Measurements from ENCODE around the gene ARHGEF7. TPM values are rescaled to one million over a fixed set of nuclear protein-coding genes. Genes with fewer than 3 reads are reported as not detected.

Gene ARHGEF7
- total RNA-seq, 2 donors from 2014 or later: 61.7 to 76.0 TPM

DNA sequence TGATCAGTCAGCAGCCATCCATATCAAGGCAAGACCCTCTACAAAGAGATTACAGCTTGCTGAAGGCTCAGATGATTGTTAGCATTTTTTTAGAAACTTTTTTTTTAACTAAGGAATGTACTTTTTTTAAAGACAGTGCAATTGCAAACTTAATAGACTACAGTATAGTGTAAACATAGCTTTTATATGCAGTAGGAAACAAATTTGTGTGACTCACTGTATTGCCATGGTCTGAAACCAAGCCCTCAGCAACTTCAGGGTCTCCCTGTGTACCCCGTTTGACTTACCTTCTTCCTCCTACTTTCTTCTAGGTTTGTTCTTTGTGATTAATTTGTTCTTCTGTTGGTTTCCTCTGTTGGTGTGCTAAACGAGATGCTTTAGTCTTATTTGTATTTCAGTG is 112.3 kb downstream of the ARHGEF7 start:
- DNase-seq (ENCODE audit: low spot score): no peak
- intact Hi-C loops (cut with DNase I): no loop called here

DNA sequence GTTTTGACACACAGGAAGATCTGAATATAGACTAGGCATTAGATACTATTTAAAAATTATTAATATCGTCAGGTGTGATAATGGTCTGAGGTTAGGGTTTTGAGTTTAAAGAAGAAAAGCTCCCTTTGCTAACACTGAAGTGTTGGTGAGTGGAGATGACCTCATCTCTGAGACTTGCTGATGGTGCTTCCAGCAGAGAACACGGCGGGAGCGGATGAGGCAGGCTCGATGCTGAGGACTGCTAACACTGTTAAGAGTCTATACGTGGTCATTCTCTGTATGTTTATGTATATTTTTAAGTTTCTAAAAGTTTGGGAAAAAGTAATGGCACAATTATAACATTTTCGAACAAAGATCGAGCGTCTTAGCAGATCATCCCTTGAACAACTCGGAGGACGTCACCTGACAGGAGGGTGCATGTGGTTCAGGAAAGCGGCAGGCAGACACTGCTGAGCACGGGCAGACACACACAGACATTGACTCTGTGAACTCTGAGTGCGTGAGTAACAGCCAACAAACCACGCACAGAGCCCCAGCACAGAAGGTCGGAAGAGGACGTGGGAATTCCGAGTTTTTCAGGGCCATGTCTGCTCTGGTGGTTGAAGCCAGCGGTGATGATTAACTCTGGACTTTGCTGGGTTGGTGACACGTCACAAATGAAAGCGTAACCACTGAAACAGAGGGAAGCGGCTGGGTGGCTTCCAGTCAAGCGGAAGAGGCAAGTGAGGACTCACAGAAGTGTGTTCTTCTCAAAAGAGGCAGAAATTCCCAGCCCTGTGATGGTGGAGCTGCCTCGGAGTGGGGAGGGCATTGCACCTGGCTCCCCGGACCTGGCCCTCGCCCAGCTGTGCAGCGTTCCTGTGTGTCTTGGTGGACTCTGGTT is 113.4 kb downstream of the ARHGEF7 start:
- intact Hi-C loops (cut with DNase I): no loop called here
- no peak for DNase-seq (ENCODE audit: low spot score)

DNA sequence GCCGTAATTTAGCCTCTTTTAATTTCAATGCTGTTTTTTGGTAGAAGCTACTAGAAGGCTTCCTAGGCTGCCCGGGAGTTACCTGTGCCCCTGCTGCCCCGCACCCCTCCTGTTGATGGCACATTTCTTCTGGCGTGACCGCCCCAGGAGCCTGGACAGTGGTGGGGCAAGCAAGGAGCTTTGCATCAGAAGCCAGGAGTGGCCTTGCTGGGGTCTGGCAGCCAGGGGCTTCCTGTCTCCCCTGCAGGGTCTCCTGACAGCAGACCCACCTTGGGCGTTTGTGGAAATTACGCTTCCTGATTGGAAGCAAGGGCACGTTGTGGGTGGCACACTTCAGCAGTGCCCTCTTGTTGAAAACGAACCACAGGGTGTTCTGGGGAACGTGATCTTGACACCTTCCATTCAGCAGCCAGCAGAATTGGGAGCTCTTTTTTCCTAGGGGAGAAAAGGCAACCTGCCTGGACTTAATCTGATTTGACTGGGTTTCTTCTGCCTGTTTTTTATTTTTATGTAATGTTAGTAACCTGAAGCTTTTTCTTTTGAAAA is 115.3 kb downstream of the ARHGEF7 start:
- intact Hi-C loops (cut with DNase I): no loop called here
- DNase-seq (ENCODE audit: low spot score): no peak

DNA sequence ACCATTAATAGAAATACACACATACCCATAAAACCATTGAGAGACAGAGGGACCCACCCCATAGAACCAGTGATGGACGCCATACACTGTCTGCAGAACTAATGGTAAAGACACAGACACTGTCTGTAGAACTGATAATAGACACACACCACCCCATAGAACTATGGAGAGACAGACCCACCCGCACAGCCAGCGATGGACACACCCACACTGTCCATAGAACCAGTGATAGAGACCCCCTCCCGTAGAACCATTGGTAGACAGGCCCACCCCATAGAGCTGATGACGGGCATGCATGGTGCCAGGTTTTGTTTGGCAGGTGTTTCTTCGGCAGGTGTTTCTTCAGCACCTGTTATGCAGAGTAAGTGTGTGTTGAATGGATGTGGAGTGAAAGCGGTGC is 117.1 kb downstream of the ARHGEF7 start:
- intact Hi-C loops (cut with DNase I): no loop called here

GRCh38 chr13:111233080-111233479 is 118.0 kb downstream of the ARHGEF7 start:
- no peak for DNase-seq (ENCODE audit: low spot score)

More for the DNA sequence above, 117.1 kb downstream of the ARHGEF7 start:
- DNase-seq (ENCODE audit: low spot score): no peak

DNA sequence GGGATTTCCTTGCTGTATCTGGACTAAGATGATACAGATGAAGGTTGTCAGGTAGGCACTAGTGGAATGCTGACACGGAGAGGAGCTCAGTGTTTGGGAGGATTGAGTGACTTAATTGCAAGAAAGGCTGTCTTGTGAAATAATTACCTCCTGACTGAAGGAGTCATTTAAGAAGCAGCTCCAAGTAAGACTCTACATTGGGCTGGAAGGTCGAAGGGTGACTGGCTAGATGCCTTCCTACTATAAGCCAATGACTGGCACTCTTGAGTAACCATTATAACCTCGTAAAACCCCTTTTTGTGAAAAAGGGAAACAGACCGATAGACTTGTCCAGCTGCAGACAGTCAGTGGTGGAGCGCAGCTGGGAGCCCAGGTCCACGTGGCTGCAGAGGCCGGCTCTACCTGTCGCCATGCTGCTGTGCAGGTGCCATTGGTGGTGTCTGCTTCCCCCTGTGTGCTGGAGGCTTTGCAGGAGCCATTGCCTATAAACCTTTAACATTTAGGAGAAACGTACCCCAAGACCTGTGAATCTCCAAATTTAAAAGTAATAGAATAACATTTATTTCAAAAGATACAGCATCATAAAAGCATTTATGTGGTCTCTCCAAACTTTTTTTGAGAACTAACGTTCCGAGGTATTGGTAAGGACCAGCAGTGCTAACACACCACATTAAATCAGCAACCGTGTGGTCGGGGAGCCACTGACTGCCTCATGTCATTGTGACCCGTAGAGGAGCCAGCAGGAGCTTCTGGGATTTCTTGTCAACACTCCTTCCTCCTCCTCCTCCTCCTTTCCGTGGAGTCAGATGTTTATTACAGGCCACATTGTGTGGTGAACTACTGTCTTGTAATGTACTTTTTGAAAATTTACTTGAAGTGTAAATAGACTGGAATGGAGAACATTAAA is 124.9 kb downstream of the ARHGEF7 start:
- DNase-seq (ENCODE audit: low spot score): no peak
- intact Hi-C loops (cut with DNase I): loop anchor here in 1 of 2 donors (1.0 kb wide), 1 partner anchor 32 kb away; no protein-coding TSS in a partner anchor

More at GRCh38 chr13:111233080-111233479, 118.0 kb downstream of the ARHGEF7 start:
- intact Hi-C loops (cut with DNase I): no loop called here

DNA sequence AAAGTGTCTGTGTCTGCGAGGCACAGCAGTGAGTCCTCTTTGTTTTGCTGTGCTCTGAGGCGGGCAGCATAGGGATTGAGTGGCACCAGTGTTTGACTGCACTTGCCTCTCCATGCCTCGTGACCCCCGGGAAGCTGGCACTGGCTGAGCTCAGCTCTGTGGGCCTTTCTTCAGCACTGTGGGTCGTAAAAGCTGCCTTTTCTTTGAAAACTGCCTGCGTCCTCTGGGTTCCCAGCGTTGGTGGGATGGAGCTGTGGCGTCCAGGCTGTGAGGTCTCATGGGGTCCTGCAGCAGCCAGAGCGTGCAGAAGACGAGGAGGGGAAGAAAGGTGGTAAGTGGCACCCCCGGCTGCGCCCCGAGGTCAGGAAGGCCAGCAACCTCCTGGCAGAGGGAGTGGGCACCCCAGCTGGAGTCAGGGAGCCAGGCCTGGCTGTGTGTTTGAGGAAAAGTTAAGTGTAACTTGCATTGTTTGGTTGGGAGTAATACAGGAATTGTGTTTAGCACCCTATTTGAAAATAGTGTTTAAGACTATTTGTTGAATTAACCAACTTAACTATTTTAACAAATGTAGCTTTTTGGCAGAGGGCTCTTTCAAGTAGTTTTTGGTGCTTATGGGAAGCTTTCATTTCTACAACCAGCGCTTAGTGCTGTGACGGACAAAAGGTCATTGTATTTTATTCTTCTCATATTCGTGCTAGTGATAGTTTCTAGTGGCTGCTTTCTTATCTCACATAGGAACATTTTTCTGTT is 126.1 kb downstream of the ARHGEF7 start:
- no peak for DNase-seq (ENCODE audit: low spot score)
- intact Hi-C loops (cut with DNase I): no loop called here

- no peak for DNase-seq (ENCODE audit: low spot score)
- intact Hi-C loops (cut with DNase I): no loop called here
These were observed 126.8 kb downstream of the ARHGEF7 start for GRCh38 chr13:111241862-111242261.

- intact Hi-C loops (cut with DNase I): no loop called here
- DNase-seq (ENCODE audit: low spot score): no peak
These were observed 127.5 kb downstream of the ARHGEF7 start for GRCh38 chr13:111242585-111242984.

DNA sequence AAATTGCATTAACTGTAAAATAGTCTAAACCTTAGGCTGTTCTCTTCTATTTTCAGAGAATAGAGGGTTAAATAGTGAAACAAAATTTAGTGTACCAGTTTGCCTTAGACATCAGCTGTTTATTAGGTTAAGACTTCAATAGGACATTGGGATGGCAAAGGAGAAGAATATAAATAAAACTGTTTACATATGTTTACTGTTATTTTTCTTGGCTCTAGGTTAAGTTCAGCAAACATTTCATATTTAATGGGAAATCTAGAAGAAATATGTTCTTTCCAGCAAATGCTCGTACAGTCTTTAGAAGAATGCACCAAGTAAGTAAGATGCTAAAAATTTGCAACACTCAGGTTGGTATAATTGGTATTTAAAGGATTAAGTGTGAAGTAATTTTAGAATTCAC is 128.9 kb downstream of the ARHGEF7 start:
- no peak for DNase-seq (ENCODE audit: low spot score)
- intact Hi-C loops (cut with DNase I): no loop called here

GRCh38 chr13:111245576-111246384 is 130.7 kb downstream of the ARHGEF7 start:
- intact Hi-C loops (cut with DNase I): no loop called here
- DNase-seq (ENCODE audit: low spot score): no peak

DNA sequence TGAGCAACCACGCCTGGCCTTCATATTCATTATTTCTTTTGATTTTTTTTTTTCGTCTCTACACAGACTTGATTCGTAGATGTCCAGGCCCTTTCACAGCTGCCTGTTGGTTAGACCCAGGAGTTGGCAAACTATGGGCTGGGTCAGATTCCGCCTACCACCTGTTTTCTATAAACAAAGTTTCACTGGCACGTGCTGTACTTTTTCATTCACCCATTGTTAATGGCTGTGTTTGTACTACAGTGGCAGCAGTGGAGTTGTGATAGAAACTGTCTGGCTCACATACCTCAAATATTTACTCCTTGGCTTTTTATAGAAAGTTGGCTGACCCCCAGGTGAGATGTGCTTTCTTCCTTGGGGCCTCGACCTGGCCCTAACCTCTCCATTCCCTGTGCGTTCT is 132.4 kb downstream of the ARHGEF7 start:
- intact Hi-C loops (cut with DNase I): no loop called here
- no peak for DNase-seq (ENCODE audit: low spot score)

DNA sequence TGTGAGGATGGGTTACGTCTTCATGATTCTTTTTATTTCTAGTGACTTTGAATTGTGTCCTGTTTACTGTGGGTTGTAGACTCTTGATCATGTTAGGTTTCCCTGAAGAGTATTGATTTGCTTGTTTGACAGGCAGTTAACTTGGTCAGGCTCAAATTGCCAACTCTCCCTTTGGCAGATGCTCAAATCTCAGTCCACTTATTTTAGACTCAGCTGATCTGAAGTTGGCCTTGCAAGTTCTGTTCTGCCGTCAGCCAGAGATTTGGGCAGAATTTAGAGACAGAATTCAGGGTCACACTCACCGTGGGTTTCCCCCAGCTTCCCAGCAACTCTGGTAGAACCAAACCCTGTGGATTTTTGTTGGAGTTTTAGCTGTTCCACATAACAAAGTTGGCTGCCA is 133.7 kb downstream of the ARHGEF7 start:
- intact Hi-C loops (cut with DNase I): no loop called here
- DNase-seq (ENCODE audit: low spot score): no peak

- intact Hi-C loops (cut with DNase I): no loop called here
- DNase-seq (ENCODE audit: low spot score): no peak
These were observed 134.7 kb downstream of the ARHGEF7 start for GRCh38 chr13:111249637-111250360.

DNA sequence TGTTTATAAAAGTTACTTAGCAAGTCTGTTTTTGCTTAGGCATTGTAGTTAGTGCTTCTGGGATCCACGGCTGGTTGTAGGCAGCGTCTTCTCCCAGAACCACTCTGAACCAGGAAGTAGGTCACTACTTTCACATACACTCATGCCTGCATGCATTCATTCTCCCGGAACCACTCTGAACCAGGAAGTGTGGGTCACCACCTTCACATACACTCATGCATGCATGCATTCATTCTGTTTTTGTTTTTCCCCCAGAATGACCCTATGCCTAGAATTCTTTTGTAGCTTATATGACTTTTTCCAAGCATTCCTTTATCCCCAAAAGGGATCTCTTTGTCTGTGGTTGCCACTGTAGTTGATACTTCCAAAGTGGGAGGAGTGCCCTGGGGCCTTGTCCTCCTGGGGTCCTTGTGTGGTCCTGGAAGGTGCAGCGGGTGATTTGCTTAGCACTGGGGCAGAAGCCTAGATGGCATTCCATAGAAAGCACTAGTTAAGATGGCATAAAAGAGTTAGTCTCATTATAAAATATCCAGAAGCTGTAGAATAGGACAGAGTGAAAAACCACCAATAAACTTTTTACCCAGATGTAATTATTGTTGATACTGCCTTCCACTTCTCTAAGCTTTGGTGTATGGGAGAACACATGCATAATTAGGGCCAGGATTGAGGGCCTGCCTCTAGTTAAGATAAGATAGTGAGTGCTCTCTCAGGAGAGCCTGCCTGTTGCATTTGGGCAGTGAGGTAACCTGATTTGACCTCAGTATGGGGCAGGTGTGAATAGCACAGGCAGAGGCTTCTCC is 136.7 kb downstream of the ARHGEF7 start:
- intact Hi-C loops (cut with DNase I): no loop called here
- no peak for DNase-seq (ENCODE audit: low spot score)

- intact Hi-C loops (cut with DNase I): no loop called here
- no peak for DNase-seq (ENCODE audit: low spot score)
These were observed 137.6 kb downstream of the ARHGEF7 start for GRCh38 chr13:111252446-111253364.

Measured in posterior vena cava (tissue), 2 donors.